Measurements from ENCODE around the gene SRP68.
A peak's percentile ranks its signal among the peaks of the same experiment; 100 is the strongest.

DNA sequence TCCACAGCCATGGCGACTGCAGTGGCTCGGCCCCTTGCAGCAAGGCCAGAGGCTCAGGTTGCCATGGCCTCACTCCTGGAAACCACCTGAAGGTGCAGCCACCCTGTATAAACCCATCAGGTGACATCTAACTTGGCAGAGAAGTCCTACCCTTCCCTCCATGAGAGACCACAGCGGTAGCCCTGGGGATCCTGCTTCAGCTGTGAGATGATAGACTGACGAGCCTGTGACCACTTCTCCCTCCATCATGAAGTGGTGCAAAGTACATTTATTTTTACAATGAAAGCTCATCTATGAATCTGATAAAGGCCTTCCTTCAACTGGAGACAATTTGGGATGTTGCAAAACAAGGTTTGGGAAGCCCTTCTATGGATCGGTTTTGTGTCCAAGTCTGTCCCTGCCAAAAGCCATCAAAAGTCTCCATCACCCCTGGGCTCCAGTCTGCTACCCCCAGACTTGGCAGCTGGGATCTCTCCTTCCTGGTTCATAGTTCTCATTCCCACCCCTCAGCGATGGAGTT is 8.5 kb upstream of the SRP68 start:
- no peak for TF ChIP-seq TEAD4 (IDR thresholded peaks at IDR 0.05; ENCODE audit: borderline replicate concordance, insufficient read depth)
- TF ChIP-seq GABPA (IDR thresholded peaks at IDR 0.05; ENCODE audit: low read depth) = no peak
- TF ChIP-seq CTCF (IDR thresholded peaks at IDR 0.05) = no peak
- TF ChIP-seq REST (IDR thresholded peaks at IDR 0.05; ENCODE audit: low read depth, low read length) = no peak
- TF ChIP-seq USF2 (IDR thresholded peaks at IDR 0.05; ENCODE audit: borderline replicate concordance, low read depth, low read length) = no peak
- no peak for TF ChIP-seq EP300 (IDR thresholded peaks at IDR 0.05; ENCODE audit: borderline replicate concordance in 1 of 2, low read depth in 1 of 2, low read length in 1 of 2)
- no peak for TF ChIP-seq RCOR1 (IDR thresholded peaks at IDR 0.05; ENCODE audit: low read length)
- TF ChIP-seq SMC3 (IDR thresholded peaks at IDR 0.05; ENCODE audit: low read depth, low read length) = no peak
- no peak for TF ChIP-seq NRF1 (IDR thresholded peaks at IDR 0.05; ENCODE audit: low read depth, low read length)
- TF ChIP-seq JUND (IDR thresholded peaks at IDR 0.05) = peak; percentile 8; the same call in 1 of the 2 replicates
- no peak for TF ChIP-seq CHD2 (IDR thresholded peaks at IDR 0.05; ENCODE audit: low read length, partially characterized antibody)
